Progenitor cell of endocrine pancreas (in vitro differentiated cells): ENCODE measurements around the gene NBEAL2. TPM values are rescaled to one million over a fixed set of nuclear protein-coding genes. Genes with fewer than 3 reads are reported as not detected.

Experiments used
- DNase-seq: peaks from one replicate; pipeline ENCODE4 v3.0.0; 2021; ENCODE audit warnings: low spot score; ENCODE audit not compliant: unreplicated experiment
- H3K27ac Mint-ChIP-seq: 2 replicates; pipeline ENCODE4 v1.8.0; 2021; ENCODE audit warnings: mild to moderate bottlenecking, moderate library complexity, mixed read lengths
- H3K27me3 Mint-ChIP-seq: 2 replicates; pipeline ENCODE4 v1.8.0; 2021; ENCODE audit warnings: mixed read lengths
- H3K36me3 Mint-ChIP-seq: 2 replicates; pipeline ENCODE4 v1.8.0; 2022; ENCODE audit warnings: mixed read lengths; ENCODE audit not compliant: insufficient read depth
- H3K4me1 Mint-ChIP-seq: 2 replicates; pipeline ENCODE4 v1.8.0; 2021; ENCODE audit warnings: low read depth, mixed read lengths
- H3K4me3 Mint-ChIP-seq: 2 replicates; pipeline ENCODE4 v1.8.0; 2021; ENCODE audit warnings: low read depth, mild to moderate bottlenecking, moderate library complexity, mixed read lengths
- H3K9me3 Mint-ChIP-seq: 2 replicates; pipeline ENCODE4 v1.8.0; 2021; ENCODE audit warnings: low read depth, mixed read lengths
- total RNA-seq: library from RNA; stranded (reverse); gene quantifications from 2 replicates; pipeline ENCODE4 v1.2.1, GENCODE V29; 2021
- TF ChIP-seq, protein P1 (sequence below): fragments of 200-600 bp; sonication (generic); IDR thresholded peaks from one replicate; pipeline ENCODE4 v1.5.0; 2021; ENCODE audit warnings: antibody characterized with exemption, mild to moderate bottlenecking; ENCODE audit not compliant: unreplicated experiment

NBEAL2 gene
- total RNA-seq, 1 donor from 2014 or later, result 320 TPM

GRCh38 chr3:47002171-47003055, 22.9 kb downstream of the NBEAL2 start:
- TF ChIP-seq, protein P1, sequence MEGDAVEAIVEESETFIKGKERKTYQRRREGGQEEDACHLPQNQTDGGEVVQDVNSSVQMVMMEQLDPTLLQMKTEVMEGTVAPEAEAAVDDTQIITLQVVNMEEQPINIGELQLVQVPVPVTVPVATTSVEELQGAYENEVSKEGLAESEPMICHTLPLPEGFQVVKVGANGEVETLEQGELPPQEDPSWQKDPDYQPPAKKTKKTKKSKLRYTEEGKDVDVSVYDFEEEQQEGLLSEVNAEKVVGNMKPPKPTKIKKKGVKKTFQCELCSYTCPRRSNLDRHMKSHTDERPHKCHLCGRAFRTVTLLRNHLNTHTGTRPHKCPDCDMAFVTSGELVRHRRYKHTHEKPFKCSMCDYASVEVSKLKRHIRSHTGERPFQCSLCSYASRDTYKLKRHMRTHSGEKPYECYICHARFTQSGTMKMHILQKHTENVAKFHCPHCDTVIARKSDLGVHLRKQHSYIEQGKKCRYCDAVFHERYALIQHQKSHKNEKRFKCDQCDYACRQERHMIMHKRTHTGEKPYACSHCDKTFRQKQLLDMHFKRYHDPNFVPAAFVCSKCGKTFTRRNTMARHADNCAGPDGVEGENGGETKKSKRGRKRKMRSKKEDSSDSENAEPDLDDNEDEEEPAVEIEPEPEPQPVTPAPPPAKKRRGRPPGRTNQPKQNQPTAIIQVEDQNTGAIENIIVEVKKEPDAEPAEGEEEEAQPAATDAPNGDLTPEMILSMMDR, result no peak
- no peak overlapping the region for H3K27ac Mint-ChIP-seq
- DNase-seq, result no peak
- H3K4me1 Mint-ChIP-seq, result peaks cover 4% of the 10 kb centered on the region
- H3K9me3 Mint-ChIP-seq, result no peaks in the 10 kb centered on the region
- no peak overlapping the region for H3K4me3 Mint-ChIP-seq
- peaks cover 18% of the 10 kb centered on the region for H3K36me3 Mint-ChIP-seq
- H3K27me3 Mint-ChIP-seq, result no peaks in the 10 kb centered on the region

DNA sequence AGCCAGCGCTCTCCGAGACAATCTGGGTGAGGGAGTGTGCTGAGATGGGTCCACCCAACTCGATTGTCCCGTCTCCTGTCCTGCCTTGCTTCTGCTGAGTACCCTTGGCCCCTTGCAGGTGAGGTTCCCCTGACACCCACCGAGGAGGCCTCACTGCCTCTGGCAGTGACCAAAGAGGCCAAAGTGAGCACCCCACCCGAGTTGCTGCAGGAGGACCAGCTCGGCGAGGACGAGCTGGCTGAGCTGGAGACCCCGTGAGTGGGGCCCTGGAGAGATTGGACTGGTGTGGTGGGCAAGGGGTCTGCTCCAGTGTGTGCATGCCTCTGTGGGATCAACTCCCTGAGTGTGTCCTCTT, 23.6 kb downstream of the NBEAL2 start:
- TF ChIP-seq, protein P1, result no peak
- peaks cover 3% of the 10 kb centered on the region for H3K4me1 Mint-ChIP-seq
- no peaks in the 10 kb centered on the region for H3K9me3 Mint-ChIP-seq
- peaks cover 18% of the 10 kb centered on the region for H3K36me3 Mint-ChIP-seq
- H3K27me3 Mint-ChIP-seq, result no peaks in the 10 kb centered on the region
- H3K27ac Mint-ChIP-seq, result no peak overlapping the region
- DNase-seq, result no peak
- no peak overlapping the region for H3K4me3 Mint-ChIP-seq

GRCh38 chr3:47003461-47004368, 24.2 kb downstream of the NBEAL2 start:
- TF ChIP-seq, protein P1, result no peak
- Mint-ChIP-seq H3K27ac (no peak overlapping the region), H3K36me3 (peaks cover 13% of the 10 kb centered on the region), H3K9me3 (no peaks in the 10 kb centered on the region), H3K27me3 (no peaks in the 10 kb centered on the region), H3K4me3 (no peak overlapping the region), H3K4me1 (no peaks in the 10 kb centered on the region)
- DNase-seq, result no peak

- Mint-ChIP-seq H3K27me3 (no peaks in the 10 kb centered on the region), H3K4me3 (no peak overlapping the region), H3K27ac (no peak overlapping the region), H3K36me3 (peaks cover 13% of the 10 kb centered on the region), H3K4me1 (no peaks in the 10 kb centered on the region), H3K9me3 (no peaks in the 10 kb centered on the region)
- no peak for DNase-seq
- TF ChIP-seq, protein P1, result no peak
Observed at GRCh38 chr3:47004369-47005211, 25.1 kb downstream of the NBEAL2 start.
